Uterus (tissue), 2 donors: Measurements from ENCODE around the gene MCUR1.

Experiments used
- POLR2A ChIP-seq, 2 donors: fragments of 450-650 bp; IDR thresholded peaks; one replicate each; pipeline ENCODE4 v1.6.1; 2016; ENCODE audit warnings: antibody characterized with exemption in 2 of 2, mild to moderate bottlenecking in 1 of 2, moderate library complexity in 1 of 2
- TF ChIP-seq, protein P1 (sequence below), 4 experiments: fragments of 200-600 bp in 2 of 4; fragments of 450-650 bp in 2 of 4; sonication (generic) in 2 of 4; IDR thresholded peaks; one replicate each; pipeline ENCODE4 v1.5.1; 2016 to 2019; ENCODE audit warnings: antibody characterized with exemption in 4 of 4, mild to moderate bottlenecking in 2 of 4, moderate library complexity in 1 of 4

- no peak for TF ChIP-seq POLR2A (IDR thresholded peaks at IDR 0.05)
- TF ChIP-seq, protein P1, sequence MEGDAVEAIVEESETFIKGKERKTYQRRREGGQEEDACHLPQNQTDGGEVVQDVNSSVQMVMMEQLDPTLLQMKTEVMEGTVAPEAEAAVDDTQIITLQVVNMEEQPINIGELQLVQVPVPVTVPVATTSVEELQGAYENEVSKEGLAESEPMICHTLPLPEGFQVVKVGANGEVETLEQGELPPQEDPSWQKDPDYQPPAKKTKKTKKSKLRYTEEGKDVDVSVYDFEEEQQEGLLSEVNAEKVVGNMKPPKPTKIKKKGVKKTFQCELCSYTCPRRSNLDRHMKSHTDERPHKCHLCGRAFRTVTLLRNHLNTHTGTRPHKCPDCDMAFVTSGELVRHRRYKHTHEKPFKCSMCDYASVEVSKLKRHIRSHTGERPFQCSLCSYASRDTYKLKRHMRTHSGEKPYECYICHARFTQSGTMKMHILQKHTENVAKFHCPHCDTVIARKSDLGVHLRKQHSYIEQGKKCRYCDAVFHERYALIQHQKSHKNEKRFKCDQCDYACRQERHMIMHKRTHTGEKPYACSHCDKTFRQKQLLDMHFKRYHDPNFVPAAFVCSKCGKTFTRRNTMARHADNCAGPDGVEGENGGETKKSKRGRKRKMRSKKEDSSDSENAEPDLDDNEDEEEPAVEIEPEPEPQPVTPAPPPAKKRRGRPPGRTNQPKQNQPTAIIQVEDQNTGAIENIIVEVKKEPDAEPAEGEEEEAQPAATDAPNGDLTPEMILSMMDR (IDR thresholded peaks at IDR 0.05): no peak
These were observed 36.3 kb downstream of the MCUR1 start for GRCh38 chr6:13778028-13778427.
